ENCODE results near the gene ERICH6.

DNA sequence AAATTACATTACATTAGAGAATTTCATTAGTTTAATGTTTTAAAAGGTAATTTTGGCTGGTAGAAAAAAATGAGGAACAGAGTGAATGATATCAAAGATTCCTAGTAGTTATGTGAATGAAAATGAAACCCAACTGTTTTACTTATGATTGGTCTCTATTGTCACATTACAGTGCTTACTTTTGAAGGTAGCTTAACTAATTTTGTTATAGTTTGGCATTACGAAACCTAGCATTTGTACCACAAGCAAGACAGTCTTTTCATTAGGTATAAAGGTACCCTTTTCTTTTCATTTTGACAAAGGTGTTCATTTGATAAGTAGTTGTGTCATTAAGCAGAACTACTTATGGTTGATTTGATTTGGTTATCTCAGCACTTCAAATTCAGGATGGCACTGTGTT, 93.7 kb downstream of the ERICH6 start:
- TF ChIP-seq POLR2A (IDR thresholded peaks at IDR 0.05; ENCODE audit: low read depth, low read length) (no peak), POLR2AphosphoS5 (IDR thresholded peaks at IDR 0.05; ENCODE audit: low read depth, low read length) (no peak), TAF1 (IDR thresholded peaks at IDR 0.05; ENCODE audit: borderline replicate concordance, low read depth, low read length) (no peak)
